Mucosa of rectum (tissue), 2 donors: ENCODE measurements around the gene PTGIS.

ENCODE experiments used
- H3K27ac ChIP-seq, 2 donors: one replicate each; pipeline ENCODE4 v1.7.0; 2013; ENCODE audit warnings: inconsistent platforms in 2 of 2, low read depth in 2 of 2, low read length in 2 of 2
- H3K27me3 ChIP-seq, 2 donors: one replicate each; pipeline ENCODE4 v1.7.0; 2013; ENCODE audit warnings: low read length in 2 of 2; ENCODE audit not compliant: control insufficient read depth in 2 of 2, insufficient read depth in 2 of 2
- H3K36me3 ChIP-seq, 2 donors: one replicate each; pipeline ENCODE4 v1.7.0; 2013; ENCODE audit warnings: low read length in 2 of 2; ENCODE audit not compliant: control insufficient read depth in 2 of 2, insufficient read depth in 2 of 2
- H3K4me1 ChIP-seq, 2 donors: one replicate each; pipeline ENCODE4 v1.7.0; 2013; ENCODE audit warnings: low read length in 2 of 2, mild to moderate bottlenecking in 1 of 2; ENCODE audit not compliant: control insufficient read depth in 2 of 2, insufficient read depth in 2 of 2
- H3K4me3 ChIP-seq, 2 donors: one replicate each; pipeline ENCODE4 v1.7.0; 2013; ENCODE audit warnings: low read length in 2 of 2
- H3K9ac ChIP-seq, 2 donors: one replicate each; pipeline ENCODE4 v1.7.0; 2013; ENCODE audit warnings: low read length in 2 of 2, low read depth in 1 of 2, mild to moderate bottlenecking in 1 of 2
- H3K9me3 ChIP-seq, 2 donors: one replicate each; pipeline ENCODE4 v1.7.0; 2013; ENCODE audit warnings: low read length in 2 of 2; ENCODE audit not compliant: control insufficient read depth in 2 of 2
- donor health status: healthy.
- donor health status: Normal muscosa, but diverticular disease.

PTGIS gene

GRCh38 chr20:49560646-49561045 is 7.3 kb downstream of the PTGIS start:
- Histone ChIP-seq H3K27me3 (peaks cover 0 to 2% of the 10 kb centered on the region in 2 donors), H3K27ac (no peak overlapping the region), H3K4me3 (no peak overlapping the region), H3K4me1 (no peaks in the 10 kb centered on the region), H3K36me3 (no peaks in the 10 kb centered on the region), H3K9ac (no peak overlapping the region), H3K9me3 (no peaks in the 10 kb centered on the region)

- no peaks in the 10 kb centered on the region for H3K9me3 ChIP-seq
- H3K36me3 ChIP-seq: no peaks in the 10 kb centered on the region
- H3K27ac ChIP-seq: no peak overlapping the region
- no peak overlapping the region for H3K9ac ChIP-seq
- peaks cover 0 to 2% of the 10 kb centered on the region in 2 donors for H3K27me3 ChIP-seq
- no peak overlapping the region for H3K4me3 ChIP-seq
- H3K4me1 ChIP-seq: no peaks in the 10 kb centered on the region
Measured at GRCh38 chr20:49560186-49560585, 7.8 kb downstream of the PTGIS start.

- Histone ChIP-seq H3K9ac (no peak overlapping the region), H3K4me1 (no peaks in the 10 kb centered on the region), H3K4me3 (no peak overlapping the region), H3K27ac (no peak overlapping the region), H3K9me3 (no peaks in the 10 kb centered on the region), H3K27me3 (peaks cover 0 to 2% of the 10 kb centered on the region in 2 donors), H3K36me3 (no peaks in the 10 kb centered on the region)
Measured at GRCh38 chr20:49559411-49560081, 8.4 kb downstream of the PTGIS start.

- Histone ChIP-seq H3K27me3 (peaks cover 0 to 2% of the 10 kb centered on the region in 2 donors), H3K9me3 (no peaks in the 10 kb centered on the region), H3K9ac (no peak overlapping the region), H3K4me3 (no peak overlapping the region), H3K4me1 (no peaks in the 10 kb centered on the region), H3K36me3 (no peaks in the 10 kb centered on the region), H3K27ac (no peak overlapping the region)
Measured at GRCh38 chr20:49558826-49559225, 9.1 kb downstream of the PTGIS start.

GRCh38 chr20:49557449-49557848 is 10.5 kb downstream of the PTGIS start:
- Histone ChIP-seq H3K27ac (no peak overlapping the region), H3K27me3 (peaks cover 0 to 2% of the 10 kb centered on the region in 2 donors), H3K9me3 (no peaks in the 10 kb centered on the region), H3K4me1 (peaks cover 0 to 4% of the 10 kb centered on the region in 2 donors), H3K4me3 (no peak overlapping the region), H3K36me3 (no peaks in the 10 kb centered on the region), H3K9ac (no peak overlapping the region)

GRCh38 chr20:49556621-49557020 is 11.3 kb downstream of the PTGIS start:
- peaks cover 0 to 8% of the 10 kb centered on the region in 2 donors for H3K4me1 ChIP-seq
- no peaks in the 10 kb centered on the region for H3K36me3 ChIP-seq
- H3K9ac ChIP-seq: no peak overlapping the region
- no peaks in the 10 kb centered on the region for H3K9me3 ChIP-seq
- H3K27me3 ChIP-seq: peaks cover 0 to 2% of the 10 kb centered on the region in 2 donors
- H3K27ac ChIP-seq: no peak overlapping the region
- H3K4me3 ChIP-seq: no peak overlapping the region

- no peak overlapping the region for H3K27ac ChIP-seq
- H3K4me1 ChIP-seq: peaks cover 0 to 8% of the 10 kb centered on the region in 2 donors
- no peaks in the 10 kb centered on the region for H3K36me3 ChIP-seq
- no peaks in the 10 kb centered on the region for H3K27me3 ChIP-seq
- H3K4me3 ChIP-seq: no peak overlapping the region
- H3K9me3 ChIP-seq: peaks cover 0 to 4% of the 10 kb centered on the region in 2 donors
- H3K9ac ChIP-seq: no peak overlapping the region
Measured at GRCh38 chr20:49549801-49550551, 18.0 kb downstream of the PTGIS start.

GRCh38 chr20:49548371-49548947 is 19.5 kb downstream of the PTGIS start:
- peaks cover 0 to 4% of the 10 kb centered on the region in 2 donors for H3K9me3 ChIP-seq
- no peaks in the 10 kb centered on the region for H3K36me3 ChIP-seq
- H3K4me1 ChIP-seq: peaks cover 0 to 8% of the 10 kb centered on the region in 2 donors

GRCh38 chr20:49545572-49545971 is 22.4 kb downstream of the PTGIS start:
- H3K4me1 ChIP-seq: no peaks in the 10 kb centered on the region
- no peak overlapping the region for H3K4me3 ChIP-seq
- H3K36me3 ChIP-seq: no peaks in the 10 kb centered on the region
- no peaks in the 10 kb centered on the region for H3K27me3 ChIP-seq
- H3K9ac ChIP-seq: no peak overlapping the region
- H3K9me3 ChIP-seq: peaks cover 0 to 4% of the 10 kb centered on the region in 2 donors
- H3K27ac ChIP-seq: no peak overlapping the region

More at GRCh38 chr20:49548371-49548947, 19.5 kb downstream of the PTGIS start:
- Histone ChIP-seq H3K27ac (no peak overlapping the region), H3K27me3 (no peaks in the 10 kb centered on the region), H3K4me3 (no peak overlapping the region), H3K9ac (no peak overlapping the region)

GRCh38 chr20:49544535-49544934 is 23.4 kb downstream of the PTGIS start:
- Histone ChIP-seq H3K9ac (no peak overlapping the region), H3K27me3 (no peaks in the 10 kb centered on the region), H3K4me3 (no peak overlapping the region), H3K27ac (no peak overlapping the region), H3K36me3 (no peaks in the 10 kb centered on the region), H3K9me3 (peaks cover 0 to 4% of the 10 kb centered on the region in 2 donors), H3K4me1 (no peaks in the 10 kb centered on the region)
